ENCODE results near the gene STK11.
A peak's percentile ranks its signal among the peaks of the same experiment; 100 is the strongest.

Gene STK11

GRCh38 chr19:1226522-1227303 lies 21.1 kb downstream of the STK11 start:
- DNase-seq: no peak

DNA sequence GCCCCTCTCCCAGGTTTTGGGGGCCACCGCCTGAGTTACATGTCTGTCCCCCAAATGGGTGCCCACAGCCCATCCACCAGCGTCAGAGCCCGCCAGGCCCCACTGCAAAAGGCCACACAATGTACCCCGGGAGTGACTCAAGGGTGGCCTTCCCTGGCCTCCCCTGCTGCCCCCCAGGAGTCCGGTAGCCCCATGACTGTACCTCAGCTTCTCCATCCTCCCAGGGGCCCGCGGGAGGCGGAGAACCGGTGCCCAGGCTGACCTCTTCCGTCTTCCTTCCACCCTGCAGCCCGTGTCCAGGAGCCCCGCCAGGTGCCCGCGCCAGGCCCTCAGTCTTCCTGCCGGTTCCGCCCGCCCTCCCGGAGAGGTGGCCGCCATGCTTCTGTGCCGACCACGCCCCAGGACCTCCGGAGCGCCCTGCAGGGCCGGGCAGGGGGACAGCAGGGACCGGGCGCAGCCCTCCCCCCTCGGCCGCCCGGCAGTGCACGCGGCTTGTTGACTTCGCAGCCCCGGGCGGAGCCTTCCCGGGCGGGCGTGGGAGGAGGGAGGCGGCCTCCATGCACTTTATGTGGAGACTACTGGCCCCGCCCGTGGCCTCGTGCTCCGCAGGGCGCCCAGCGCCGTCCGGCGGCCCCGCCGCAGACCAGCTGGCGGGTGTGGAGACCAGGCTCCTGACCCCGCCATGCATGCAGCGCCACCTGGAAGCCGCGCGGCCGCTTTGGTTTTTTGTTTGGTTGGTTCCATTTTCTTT lies 21.9 kb downstream of the STK11 start:
- no peak for DNase-seq

DNA sequence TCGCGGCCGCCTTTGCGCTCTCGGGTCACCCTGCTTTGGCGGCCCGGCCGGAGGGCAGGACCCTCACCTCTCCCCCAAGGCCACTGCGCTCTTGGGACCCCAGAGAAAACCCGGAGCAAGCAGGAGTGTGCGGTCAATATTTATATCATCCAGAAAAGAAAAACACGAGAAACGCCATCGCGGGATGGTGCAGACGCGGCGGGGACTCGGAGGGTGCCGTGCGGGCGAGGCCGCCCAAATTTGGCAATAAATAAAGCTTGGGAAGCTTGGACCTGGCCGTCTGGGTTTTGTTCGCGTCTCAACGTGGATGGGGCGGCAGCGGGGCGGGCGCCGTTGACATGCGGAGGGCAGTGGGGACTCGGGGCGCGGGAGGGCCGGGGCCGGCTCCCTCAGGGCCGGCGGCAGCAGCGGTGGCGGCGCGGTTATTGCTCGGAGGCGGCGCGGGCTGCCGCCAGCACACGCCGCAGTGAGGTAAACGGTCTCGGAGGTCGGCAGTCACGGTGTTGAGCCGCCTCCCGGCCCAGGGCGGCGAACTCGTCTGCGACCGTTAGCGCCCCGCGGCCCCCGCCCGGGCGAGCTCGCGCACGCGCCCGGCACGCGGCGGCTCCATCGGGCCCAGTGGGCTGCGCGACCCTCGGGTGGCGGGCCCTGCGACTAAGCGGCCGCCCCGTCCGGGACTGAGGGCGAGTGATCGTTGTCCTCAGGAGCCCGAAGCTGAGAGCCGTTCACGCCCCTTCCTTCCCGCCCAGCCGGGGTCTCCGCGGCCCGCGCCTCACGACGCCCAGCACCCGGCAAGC lies 22.8 kb downstream of the STK11 start:
- DNase-seq: no peak

DNA sequence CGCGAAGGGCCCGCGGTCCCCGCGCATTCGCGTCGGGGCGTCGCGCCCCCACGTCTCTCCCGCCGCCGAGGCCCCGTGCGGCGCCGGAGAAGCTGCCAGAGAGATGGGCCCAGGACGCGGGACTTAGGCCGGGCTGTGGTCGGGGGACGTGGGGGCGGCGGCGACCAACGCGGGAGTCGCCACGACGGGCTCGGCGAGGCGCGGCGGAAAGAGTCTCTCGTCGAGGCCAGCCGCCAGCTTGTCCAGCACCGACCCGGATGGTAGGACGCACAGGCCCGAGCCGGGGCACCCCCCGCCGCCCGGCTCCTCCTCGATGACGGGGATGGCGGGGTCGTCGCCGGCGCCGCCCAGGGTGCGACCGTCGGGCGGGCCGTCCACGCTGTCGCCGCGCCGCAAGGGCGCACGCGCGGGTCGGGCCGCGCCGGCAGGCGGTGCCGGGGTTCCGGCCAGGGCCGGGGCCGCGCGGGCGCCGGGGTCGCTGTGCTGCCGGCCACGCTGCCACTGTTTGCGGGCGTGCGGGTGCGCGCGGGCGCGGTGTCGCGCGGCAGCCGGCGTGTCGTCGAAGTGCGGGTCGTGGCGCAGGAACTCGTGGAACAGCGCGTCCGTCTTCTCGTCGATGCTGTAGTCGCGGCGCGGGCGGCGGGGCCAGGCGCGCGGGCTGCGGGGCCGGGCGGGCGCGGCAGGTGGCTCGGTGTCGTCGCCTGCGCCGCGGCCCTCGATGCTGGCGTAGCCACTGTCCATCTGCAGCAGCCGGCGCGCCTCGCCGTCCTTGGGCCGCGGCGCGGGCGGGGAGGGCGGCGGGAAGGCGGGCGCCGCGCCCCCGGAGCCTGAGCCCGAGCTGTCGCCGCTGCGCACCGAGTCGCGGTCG lies 23.7 kb downstream of the STK11 start:
- no peak for DNase-seq

DNA sequence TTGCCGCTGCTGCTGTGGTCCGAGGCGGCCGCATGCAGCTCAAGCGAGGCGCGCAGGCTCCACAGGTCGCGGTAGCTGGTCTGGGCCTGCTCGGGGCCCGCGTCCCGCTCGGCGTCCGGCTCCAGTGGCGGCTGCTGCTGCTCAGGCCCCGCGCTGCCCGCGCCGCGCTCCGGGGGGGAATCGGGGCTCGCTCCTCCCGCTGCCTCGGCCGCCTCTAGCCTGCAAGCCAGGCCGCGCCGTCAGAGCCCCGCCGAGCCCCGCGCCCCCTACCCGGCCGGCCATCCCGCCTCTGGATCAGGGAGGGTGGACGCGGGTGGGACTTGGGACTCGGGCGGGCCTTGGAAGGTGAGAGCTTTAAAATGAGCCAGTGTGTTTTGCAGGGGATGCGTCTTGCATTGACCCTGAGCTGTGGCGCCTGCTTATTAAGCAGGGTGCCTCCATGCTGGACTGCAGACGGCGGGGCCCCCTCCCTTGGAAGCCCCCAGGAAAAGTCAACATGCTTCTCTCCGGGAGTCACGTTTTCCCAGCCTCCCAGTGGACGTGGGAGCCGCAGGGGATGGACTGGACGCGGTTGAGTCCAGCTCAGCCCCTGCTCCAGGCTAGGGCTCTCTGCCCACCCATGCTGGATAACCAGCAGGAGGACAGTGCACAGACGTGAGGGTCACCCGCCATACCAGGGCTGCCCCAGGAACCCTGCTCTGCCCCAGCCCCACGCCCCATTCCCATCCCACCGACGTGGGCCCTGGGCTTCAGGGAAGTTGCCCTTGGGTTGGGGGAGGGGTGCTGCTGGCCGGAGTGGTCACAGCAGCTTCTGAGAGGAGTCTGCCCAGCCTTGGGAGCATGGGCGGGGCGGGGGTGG lies 24.6 kb downstream of the STK11 start:
- no peak for DNase-seq

GRCh38 chr19:1230783-1231489 lies 25.4 kb downstream of the STK11 start:
- DNase-seq: no peak

DNA sequence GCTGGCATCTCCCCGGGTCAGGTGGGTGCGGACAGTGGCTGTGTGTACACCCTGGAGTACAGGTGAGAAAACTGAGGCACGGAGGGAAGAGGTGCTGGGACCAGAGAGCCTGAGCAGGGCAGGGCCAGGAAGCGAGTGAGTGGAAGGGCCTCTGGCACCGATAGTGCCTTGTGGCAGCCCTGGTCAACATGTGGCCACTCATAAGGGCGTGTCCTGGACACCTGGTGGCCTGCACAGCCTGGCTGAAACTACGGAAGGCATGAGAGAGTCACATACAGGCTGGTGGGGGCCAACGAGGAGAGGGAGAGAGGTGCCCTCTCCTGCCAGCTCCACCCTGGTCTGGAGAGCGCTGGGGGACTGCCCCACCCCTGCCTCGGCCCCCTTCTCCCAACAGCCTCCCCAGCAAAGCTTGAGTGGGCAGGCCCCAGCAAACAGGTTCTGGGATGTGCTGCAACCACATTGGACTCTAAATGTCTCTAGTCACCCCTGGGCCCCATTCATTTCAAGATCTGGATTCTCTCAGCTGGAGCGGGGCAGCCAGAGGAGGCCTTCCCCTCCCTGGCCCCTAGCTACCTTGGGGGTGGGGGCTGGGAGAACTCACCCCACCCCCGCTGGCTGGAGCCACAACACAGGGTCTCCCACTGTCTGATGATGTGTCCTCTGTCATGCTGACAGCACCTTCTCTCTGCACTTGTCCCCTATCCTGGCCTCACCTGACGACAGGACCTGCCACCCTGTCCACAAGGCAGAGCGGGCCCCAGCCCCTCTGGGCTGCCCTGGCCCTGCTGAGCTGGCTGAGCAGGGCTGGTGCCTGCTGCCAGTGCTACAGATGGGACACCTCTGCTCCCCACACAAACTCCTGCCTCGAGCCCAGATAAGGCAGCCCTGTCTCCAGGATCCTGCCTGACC lies 26.4 kb downstream of the STK11 start:
- DNase-seq: no peak

GRCh38 chr19:1232652-1233072 lies 27.1 kb downstream of the STK11 start:
- DNase-seq: no peak

DNA sequence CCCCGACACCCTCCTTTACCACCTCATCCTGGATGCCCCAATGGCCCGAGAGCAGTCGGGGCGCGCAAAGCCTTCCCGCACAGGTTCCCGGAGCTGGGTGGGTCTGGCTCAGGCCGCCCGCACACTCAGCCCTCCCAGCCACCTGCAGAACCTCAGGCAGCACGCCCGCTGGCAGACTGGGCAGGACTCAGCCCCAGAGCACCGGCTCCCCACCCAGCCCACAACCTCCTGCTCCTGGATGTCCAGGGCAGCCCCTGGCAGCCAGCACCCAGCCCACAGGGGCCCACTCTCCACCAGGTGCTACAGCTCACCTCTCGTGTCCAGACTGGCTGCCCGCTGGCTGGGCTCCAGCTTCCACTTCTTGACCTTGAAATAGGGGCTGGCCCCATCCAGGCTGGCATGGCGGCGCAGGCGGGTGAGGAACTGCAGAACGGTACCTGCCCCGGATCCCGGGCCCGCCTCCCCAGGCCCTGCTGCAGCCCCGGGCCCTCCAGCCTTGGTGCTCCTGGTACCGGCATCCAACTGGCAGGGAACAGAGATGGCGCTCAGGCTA lies 27.6 kb downstream of the STK11 start:
- no peak for DNase-seq

- no peak for DNase-seq
Measured at GRCh38 chr19:1234051-1234954, 28.7 kb downstream of the STK11 start.

- DNase-seq: no peak
Measured at GRCh38 chr19:1234955-1235380, 29.4 kb downstream of the STK11 start.

- no peak for DNase-seq
Measured at GRCh38 chr19:1235625-1236538, 30.3 kb downstream of the STK11 start.

- DNase-seq: peak in 1 of 14 donors; percentile 12
Measured at GRCh38 chr19:1236576-1236975, 31.0 kb downstream of the STK11 start.

DNA sequence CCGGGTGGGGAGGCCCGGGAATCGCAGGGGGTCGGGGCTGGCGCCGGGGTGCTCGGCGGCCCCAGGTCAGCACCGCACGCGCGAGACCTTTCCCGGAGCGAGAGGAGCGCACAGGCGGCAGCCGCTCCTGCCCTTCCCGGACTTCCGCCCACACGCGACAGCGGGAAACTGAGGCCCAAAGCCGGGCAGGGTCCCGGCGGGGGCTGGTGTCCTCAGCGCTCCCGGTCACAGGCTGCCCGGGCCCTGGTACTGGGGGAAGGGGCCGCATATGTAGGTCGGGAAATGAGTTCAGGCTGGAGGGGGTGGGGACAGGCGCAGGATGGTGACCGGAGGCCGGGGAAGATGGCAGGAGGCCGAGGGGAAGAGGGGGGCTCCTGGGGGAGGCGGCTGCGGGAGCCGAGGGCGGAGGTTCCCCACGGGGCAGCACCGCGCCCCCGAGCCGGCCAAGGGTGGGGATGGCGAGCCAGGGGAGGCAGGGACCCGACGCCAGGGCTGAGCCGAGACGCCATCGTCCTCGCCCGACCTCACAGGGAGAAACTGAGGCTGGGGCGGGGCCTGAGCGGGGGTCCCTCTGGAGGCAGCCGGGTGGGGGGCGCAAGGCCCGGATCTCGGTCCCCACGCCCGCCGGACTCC lies 31.6 kb downstream of the STK11 start:
- peak in 5 of 14 donors; percentile 13 to 57 (median 35) for DNase-seq

- DNase-seq: peak in 5 of 14 donors; percentile 32 to 63 (median 36)
Measured at GRCh38 chr19:1237754-1238368, 32.3 kb downstream of the STK11 start, which contains the start of gene CBARP. TSS of gene CBARP (minus strand) at chr19:1238005. CDS start at chr19:1236100, 1,905 bp downstream.
